WERI-Rb-1 (cell line): ENCODE results near the gene FARP2.

Experiments
- DNase-seq: peaks from one replicate; pipeline ENCODE4 v3.0.0-alpha.2; 2020
- H3K27ac ChIP-seq: fragments of 250-450 bp; sonication (Bioruptor Pico); 2 replicates; pipeline ENCODE4 v1.5.1; 2020; ENCODE audit warnings: mild to moderate bottlenecking, moderate library complexity
- H3K27me3 ChIP-seq: fragments of 250-450 bp; sonication (Bioruptor Pico); 2 replicates; pipeline ENCODE4 v1.5.1; 2021; ENCODE audit warnings: mild to moderate bottlenecking, low read depth, moderate library complexity; ENCODE audit not compliant: insufficient read depth, severe bottlenecking
- H3K36me3 ChIP-seq: fragments of 250-450 bp; sonication (Bioruptor Pico); 2 replicates; pipeline ENCODE4 v1.5.1; 2020; ENCODE audit warnings: mild to moderate bottlenecking, moderate library complexity
- H3K4me3 ChIP-seq: 2 replicates; pipeline ENCODE4 v1.5.1; 2011; ENCODE audit warnings: low read depth, mild to moderate bottlenecking, control low read depth, low read length
- H3K9me3 ChIP-seq: fragments of 250-450 bp; sonication (Bioruptor Pico); 2 replicates; pipeline ENCODE4 v1.5.1; 2021; ENCODE audit warnings: mild to moderate bottlenecking, moderate library complexity; ENCODE audit not compliant: severe bottlenecking
- CTCF ChIP-seq: IDR thresholded peaks from 2 replicates; pipeline ENCODE4 v1.5.1; 2011; ENCODE audit warnings: low read depth, mild to moderate bottlenecking, control low read depth, inconsistent platforms, low read length

The FARP2 gene

GRCh38 chr2:241506793-241507429 is 150.8 kb downstream of the FARP2 start:
- no peaks in the 10 kb centered on the region for H3K27me3 ChIP-seq
- peak overlapping the region; percentile 99 for H3K27ac ChIP-seq
- peak overlapping the region; percentile 90 for H3K4me3 ChIP-seq
- TF ChIP-seq CTCF: no peak
- DNase-seq: no peak
- peaks cover 38% of the 10 kb centered on the region for H3K36me3 ChIP-seq
- peaks cover 4% of the 10 kb centered on the region for H3K9me3 ChIP-seq

- H3K4me3 ChIP-seq: peak overlapping the region; percentile 90
- peak; percentile 44; the same call in 1 of the 2 replicates for TF ChIP-seq CTCF
- peak overlapping the region; percentile 99 for H3K27ac ChIP-seq
- peaks cover 4% of the 10 kb centered on the region for H3K9me3 ChIP-seq
- DNase-seq: peak; percentile 67
- no peaks in the 10 kb centered on the region for H3K27me3 ChIP-seq
- peaks cover 33% of the 10 kb centered on the region for H3K36me3 ChIP-seq
These were observed 151.6 kb downstream of the FARP2 start for GRCh38 chr2:241507430-241508239.

GRCh38 chr2:241508240-241509154 is 152.4 kb downstream of the FARP2 start, which contains the start of gene STK25:
STK25 (minus strand) TSS chr2:241508584; CDS start chr2:241508035, 549 bp downstream.
- Histone ChIP-seq H3K27me3 (no peaks in the 10 kb centered on the region), H3K9me3 (peaks cover 4% of the 10 kb centered on the region), H3K27ac (peak within 1 kb of the TSS; percentile 99), H3K4me3 (peak within 1 kb of the TSS; percentile 90), H3K36me3 (peaks cover 27% of the 10 kb centered on the region)
- peak; percentile 99 for DNase-seq
- no peak for TF ChIP-seq CTCF

GRCh38 chr2:241509155-241509784 is 153.2 kb downstream of the FARP2 start:
- H3K36me3 ChIP-seq: peaks cover 22% of the 10 kb centered on the region
- no peak for TF ChIP-seq CTCF
- peaks cover 4% of the 10 kb centered on the region for H3K9me3 ChIP-seq
- H3K27ac ChIP-seq: peak overlapping the region; percentile 99
- H3K27me3 ChIP-seq: no peaks in the 10 kb centered on the region
- no peak for DNase-seq
- peak overlapping the region; percentile 90 for H3K4me3 ChIP-seq

- Histone ChIP-seq H3K9me3 (peaks cover 4% of the 10 kb centered on the region), H3K4me3 (no peak overlapping the region), H3K27ac (no peak overlapping the region), H3K27me3 (no peaks in the 10 kb centered on the region), H3K36me3 (peaks cover 10% of the 10 kb centered on the region)
- no peak for DNase-seq
- no peak for TF ChIP-seq CTCF
These were observed 155.1 kb downstream of the FARP2 start for GRCh38 chr2:241511091-241511741.
